Measurements from ENCODE around the gene SFXN3. TPM values are rescaled to one million over a fixed set of nuclear protein-coding genes. Genes with fewer than 3 reads are reported as not detected.
"Not testable (repeated sequence)": the region's sequence is repeated elsewhere in the genome, so short reads cannot be mapped to it uniquely, and the experiment has no call there.

The SFXN3 gene
- polyA plus RNA-seq, 4 donors: 16.7 to 30.3 (median 22.1) TPM

DNA sequence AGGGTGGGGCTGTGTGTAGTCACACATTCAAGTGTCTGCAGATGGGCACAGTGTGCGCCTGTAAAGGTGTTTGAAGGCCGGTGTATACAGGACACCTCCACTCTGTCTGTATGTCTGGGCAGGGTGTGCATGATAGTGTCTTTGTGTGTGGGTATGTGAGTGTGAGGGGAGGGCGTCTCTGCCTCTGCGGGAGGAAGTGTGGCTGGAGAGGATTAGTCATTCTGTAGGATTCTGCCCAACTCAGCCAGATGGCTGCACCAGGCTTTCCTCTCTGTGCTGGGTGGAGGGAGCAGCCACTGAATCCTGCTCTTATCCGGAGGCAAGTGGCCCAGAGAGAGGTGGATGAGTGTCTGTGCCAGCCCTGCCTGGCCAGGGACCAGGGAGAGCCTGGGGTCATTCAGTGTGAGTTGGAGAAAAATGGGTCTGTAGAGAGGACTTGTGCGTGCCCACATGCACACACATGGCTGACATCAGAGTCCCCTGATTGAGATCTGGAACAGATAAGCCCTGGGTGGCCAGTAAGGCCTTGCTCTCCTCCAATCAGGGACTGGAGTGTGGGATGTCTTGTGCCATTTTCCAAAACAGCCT is 1.7 kb downstream of the SFXN3 start:
- DNase-seq (ENCODE audit: low read depth in 4 of 4, low spot score in 3 of 4): no peak

DNA sequence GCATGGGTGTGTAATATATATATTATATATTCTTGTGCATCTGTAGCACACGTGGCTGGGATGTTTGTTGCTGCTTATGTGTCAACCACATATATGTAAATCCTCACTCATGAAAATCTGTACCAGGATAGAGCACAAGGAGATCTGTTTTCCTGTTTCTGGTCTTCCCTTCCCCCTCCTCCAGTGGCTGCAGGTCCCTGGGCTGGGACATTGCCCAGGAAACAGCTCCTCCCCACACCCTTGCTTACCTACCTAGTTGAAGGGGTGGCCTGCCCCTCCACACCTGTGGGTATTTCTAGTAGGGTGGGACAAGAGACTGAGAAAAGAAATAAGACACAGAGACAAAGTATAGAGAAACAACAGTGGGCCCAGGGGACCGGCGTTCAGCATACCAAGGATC is 2.2 kb downstream of the SFXN3 start:
- no peak for DNase-seq (ENCODE audit: low read depth in 4 of 4, low spot score in 3 of 4)

DNA sequence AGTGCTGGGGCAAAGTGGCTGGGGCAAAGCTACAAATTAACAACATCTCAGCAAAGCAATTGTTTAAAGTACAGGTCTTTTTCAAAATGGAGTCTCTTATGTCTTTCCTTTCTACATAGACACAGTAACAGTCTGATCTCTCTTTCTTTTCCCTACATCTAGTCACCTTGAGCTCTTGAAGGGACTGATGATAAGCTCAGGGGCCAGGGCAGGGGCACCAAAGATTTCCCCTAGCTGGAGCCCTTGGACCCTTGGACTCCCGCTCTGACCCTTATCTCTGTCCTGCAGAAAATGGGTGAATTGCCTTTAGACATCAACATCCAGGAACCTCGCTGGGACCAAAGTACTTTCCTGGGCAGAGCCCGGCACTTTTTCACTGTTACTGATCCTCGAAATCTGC is 3.4 kb downstream of the SFXN3 start:
- not testable (repeated sequence) for DNase-seq (ENCODE audit: low read depth in 4 of 4, low spot score in 3 of 4)

DNA sequence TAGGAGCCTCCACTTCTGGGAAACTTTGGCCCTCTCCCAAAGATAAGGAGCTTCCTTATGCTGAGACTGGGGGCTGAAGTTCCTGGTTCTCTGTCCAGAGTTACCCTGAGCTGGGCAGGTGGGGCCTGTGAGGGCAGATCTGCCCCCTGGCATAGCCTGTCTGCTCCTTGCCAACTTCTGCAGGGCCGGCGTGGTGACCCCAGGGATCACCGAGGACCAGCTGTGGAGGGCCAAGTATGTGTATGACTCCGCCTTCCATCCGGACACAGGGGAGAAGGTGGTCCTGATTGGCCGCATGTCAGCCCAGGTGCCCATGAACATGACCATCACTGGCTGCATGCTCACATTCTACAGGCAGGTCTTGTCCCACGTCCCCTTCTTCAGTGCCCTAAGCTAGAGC is 4.3 kb downstream of the SFXN3 start:
- DNase-seq (ENCODE audit: low read depth in 4 of 4, low spot score in 3 of 4): no peak

DNA sequence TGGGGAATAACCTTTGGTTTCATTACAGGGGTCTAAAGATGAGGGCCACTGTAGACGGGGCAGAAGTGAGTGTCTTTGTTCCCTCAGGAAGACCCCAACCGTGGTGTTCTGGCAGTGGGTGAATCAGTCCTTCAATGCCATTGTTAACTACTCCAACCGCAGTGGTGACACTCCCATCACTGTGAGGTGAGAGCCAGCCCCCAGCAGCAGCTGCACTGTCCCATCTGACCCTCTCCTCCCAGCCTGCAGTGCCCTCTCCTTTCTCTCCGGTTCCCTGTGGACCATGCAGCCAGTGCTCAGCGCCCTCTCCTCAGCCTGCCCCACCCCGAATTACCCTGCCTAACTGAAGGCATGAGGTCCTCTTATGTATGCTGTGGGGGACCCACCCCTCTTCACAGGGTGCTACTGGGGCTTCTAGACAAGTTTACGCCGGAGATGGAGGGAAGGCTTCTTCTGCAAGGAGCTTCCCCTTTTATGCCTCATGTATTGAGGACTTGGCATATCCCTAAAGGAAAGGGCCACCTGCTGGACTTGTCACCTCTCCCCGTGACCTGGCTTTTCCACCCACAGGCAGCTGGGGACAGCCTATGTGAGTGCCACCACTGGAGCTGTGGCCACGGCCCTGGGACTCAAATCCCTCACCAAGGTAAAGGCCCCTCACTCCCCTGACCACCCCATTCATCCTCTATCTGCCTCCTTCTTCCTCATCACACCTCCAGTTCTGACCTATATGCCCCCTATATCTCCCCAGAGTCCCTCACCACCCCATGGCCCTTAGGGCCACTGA is 5.1 kb downstream of the SFXN3 start:
- DNase-seq (ENCODE audit: low read depth in 4 of 4, low spot score in 3 of 4): no peak

DNA sequence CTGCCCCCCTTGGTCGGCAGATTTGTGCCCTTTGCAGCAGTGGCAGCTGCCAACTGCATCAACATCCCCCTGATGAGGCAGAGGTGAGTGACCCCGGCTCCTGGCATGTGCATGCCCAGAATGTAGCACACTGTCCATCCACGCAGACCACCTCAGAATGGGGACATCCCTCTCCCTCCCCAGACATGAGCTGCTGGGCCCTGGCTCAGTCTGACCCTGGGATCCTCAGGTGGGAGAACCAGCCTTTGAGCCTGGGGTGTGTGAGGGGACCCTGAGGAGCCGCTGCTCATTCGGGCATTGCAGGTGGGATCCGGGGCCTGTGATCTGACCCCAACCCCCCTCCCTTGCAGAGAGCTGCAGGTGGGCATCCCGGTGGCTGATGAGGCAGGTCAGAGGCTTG is 5.7 kb downstream of the SFXN3 start:
- DNase-seq (ENCODE audit: low read depth in 4 of 4, low spot score in 3 of 4): no peak

DNA sequence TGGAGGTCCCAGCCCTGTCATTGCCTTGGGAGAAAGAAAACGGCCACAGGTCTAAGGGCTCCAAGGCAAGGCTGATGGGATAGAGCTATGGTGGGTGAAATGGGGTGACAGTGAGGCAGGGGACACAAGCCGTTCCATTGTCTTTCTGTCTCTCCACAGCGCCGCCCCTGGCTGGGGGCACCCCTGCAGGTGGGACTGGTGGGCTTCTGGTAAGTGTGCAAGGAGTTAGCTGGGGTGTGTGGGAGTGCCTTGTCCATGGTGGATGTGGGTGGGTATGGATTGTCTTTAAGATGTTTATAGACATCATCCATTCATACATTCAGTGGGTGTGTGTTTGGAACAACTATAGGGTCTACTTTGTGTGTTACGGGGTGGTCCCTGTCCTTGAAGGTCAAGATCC is 7.5 kb downstream of the SFXN3 start:
- no peak for DNase-seq (ENCODE audit: low read depth in 4 of 4, low spot score in 3 of 4)

DNA sequence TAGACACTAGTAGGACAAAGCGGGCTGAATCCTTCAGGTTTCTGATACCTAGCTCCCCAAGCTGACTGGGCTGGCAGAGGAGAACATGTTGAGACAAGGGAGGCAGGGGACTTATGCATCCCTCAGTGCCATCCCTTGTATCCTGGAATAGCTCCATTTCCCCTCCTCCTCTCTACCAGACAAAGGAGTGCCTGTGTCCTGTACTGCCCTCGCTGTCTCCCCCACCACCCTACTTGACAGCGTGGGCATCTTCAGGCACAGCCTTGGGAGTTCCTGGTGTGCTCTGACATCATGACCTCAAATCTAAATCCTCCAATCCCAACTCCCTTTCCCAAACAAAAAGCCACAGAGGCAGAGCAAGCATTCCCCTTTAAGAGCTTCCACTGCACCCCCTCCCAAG is 9.0 kb downstream of the SFXN3 start:
- no peak for DNase-seq (ENCODE audit: low read depth in 4 of 4, low spot score in 3 of 4)

DNA sequence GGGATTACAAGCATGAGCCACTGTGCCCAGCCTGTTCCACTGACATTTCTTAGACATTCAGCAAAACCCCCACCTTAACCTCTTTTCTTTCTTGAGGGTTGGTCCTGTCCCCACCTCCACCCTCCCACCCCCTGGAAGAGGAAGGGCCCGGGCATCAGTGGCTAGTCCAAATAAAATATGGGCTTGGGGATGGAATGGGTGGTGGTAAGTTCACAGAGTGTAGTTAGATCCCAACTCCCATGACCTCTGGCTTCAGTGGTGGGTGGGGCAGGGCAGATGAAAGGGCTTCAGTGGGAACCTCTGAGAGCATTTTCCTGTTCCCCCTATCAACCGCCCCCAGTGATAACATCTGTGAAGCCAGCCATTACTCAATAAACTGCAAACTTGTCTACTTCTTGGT is 9.8 kb downstream of the SFXN3 start:
- DNase-seq (ENCODE audit: low read depth in 4 of 4, low spot score in 3 of 4): no peak

DNA sequence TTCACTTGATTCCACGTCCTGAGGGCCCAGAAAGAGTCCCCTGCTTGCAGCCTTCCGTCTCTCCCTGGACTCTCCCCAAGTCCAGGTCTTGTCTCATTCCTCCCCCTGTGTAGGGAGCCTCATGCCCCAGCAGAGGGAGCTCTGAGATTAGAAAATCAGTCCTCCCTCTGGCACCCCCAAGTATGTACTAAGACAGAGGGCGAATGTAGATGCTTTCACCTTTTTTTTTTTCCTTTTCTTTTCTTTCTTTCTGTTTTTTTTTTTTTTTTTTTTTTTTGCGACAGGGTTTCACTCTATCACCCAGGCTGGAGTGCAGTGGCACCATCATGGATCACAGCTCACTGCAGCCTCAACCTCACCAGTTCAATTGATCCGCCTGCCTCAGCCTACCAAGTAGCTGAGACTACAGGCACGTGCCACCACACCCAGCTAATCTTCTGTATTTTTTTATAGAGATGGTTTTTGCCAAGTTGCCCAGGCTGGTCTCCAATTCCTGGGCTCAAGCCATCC is 10.3 kb downstream of the SFXN3 start:
- no peak for DNase-seq (ENCODE audit: low read depth in 4 of 4, low spot score in 3 of 4)

DNA sequence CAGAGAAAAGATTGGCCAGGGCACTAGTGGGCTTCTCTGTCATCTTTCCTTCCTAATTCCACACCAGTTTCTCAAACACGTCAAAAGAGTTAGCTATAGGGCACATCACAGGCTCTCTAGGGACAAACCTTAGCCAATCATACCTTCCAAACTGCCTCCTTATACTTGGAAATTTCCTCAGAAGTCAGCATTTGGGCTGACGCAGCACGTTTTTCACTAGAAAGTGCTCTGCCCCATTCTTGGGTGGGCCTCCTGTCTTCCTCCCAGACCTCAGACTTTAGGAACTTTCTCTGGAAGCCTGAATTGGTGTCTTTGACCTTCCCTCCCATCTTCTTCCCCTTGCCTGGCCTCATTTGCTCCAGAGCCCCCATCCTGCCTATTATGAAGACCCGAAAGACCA is 11.1 kb downstream of the SFXN3 start:
- no peak for DNase-seq (ENCODE audit: low read depth in 4 of 4, low spot score in 3 of 4)

DNA sequence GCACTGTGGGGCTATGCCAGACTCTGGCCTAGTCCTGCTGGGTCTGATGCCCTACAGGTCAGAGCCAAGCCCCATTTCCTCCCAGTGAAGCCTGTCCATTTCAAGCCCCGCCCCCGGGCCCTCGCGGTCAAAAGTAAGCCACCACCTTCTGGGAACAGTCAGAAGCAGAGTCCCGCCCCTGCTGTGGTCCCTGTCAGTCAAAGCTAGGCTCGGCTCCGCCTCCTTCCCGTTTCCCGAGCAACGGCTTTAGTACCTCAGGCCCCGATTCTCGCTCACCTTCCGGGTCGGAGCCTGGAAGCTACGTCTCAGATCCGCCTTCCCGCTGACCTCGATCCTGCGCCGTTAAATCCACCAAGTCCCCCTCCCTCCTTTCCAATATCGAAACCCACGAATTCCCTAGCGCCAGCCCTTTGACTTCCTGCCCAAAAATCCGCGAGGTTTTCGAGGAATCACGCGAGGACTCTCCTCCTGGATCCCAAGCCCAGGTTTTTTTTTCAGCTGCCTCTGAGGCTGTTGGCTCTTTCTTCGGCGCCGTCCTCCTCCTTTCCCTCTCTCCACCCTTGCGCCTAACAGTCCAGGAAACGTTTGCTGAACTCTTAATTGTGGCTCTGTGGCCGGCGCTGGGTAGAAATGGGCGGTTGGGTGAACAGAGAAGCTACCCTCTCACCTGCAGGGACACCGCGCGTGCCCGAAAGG is 11.8 kb downstream of the SFXN3 start:
- peak; percentile 87 to 90 (median 88) for DNase-seq (ENCODE audit: low read depth in 4 of 4, low spot score in 3 of 4)

DNA sequence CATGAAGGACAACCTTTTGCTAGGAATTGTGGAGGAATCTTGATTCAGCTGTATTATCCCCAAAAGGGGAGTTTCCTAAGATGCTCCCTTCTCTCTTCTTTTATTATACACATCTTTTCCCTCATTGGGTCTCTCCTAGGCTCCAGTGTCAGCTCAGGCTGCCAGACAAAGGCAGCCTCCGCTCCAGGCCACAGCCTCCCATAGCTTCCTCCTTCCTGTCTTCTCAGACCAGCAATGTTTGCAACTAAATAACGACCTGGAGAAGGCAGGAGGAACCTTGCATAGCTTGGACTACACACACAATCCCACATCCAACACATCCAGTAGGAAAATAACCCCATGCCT is 12.3 kb downstream of the SFXN3 start:
- no peak for DNase-seq (ENCODE audit: low read depth in 4 of 4, low spot score in 3 of 4)

DNA sequence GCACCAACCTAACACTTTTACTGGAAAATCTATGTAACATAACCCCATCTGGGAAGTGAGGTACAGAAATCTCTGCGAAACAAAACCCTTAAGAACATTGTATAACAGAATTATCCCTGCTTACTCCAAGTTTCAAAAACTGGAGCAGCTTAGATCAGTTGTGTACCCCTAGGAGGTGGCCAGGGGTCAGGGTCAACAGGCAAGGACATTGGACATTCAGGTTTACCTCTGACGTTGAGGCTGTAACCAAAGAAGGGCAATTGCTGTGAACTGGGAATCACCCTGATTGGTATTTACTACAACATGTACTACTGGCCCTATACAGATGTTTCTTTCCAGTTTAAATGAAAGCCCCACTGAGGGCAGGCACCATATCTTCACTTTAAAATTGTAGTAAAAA is 13.1 kb downstream of the SFXN3 start:
- no peak for DNase-seq (ENCODE audit: low read depth in 4 of 4, low spot score in 3 of 4)

DNA sequence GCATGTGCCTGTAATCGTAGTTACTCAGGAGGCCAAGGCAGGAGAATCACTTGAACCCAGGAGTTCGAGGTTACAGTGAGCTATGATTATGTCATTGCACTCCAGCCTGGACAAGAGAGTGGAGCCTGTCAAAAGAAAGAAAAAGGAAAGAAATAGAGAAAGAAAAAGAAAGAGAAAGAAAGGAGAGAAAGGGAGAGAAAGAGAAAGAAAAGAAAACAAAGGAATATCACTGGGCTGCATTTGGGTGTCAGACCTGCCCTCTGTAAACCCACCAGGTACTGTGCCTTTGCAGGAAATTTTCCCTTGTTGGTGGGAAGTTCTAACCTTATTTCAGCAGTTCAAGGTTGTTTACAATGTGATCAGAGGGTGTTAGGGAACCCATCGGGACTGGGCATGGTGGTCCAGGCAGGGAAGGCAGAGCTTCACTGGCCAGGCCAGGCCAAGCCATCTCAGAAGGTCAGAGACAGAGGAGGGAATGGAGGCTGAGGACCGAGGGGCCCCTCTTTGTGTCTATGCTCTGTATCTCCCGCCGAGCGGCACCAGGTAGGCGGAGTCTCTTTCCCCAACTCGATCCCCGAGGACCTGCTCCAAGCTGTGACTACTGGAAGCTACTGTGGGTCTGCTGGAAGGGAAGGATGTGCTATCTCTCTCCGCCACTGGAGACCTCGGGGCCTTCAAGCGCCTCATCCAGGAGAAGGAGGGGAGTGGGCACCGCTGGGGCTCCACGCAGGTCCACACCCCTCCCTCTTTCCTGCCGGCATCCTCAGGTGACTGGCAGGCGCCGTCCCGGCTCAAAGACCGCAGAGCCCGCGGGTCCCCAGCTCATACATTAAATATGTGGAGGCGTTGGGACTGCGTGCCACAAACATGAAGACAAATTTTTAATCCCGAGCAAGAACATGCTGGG is 15.6 kb downstream of the SFXN3 start:
- no peak for DNase-seq (ENCODE audit: low read depth in 4 of 4, low spot score in 3 of 4)

DNA sequence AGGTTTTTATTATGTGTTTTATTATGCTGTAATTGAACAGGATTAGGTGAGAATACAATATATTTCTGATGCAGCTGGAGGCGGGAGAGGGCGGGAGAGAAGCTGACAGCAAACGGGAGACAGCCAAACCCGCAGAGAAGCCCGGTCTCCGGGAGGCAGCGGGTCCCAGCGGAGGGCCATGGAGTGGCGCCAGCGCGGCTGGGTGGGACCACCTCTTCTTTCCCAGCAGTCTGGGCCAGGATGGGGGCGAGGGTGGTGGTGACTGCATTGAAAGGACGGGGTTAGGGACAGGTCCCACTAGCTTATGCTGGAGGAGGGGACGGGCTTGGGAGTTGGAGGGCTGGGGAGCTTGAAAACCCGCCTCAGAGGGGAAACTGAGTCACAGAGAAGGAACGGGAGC is 16.2 kb downstream of the SFXN3 start:
- DNase-seq (ENCODE audit: low read depth in 4 of 4, low spot score in 3 of 4): no peak

DNA sequence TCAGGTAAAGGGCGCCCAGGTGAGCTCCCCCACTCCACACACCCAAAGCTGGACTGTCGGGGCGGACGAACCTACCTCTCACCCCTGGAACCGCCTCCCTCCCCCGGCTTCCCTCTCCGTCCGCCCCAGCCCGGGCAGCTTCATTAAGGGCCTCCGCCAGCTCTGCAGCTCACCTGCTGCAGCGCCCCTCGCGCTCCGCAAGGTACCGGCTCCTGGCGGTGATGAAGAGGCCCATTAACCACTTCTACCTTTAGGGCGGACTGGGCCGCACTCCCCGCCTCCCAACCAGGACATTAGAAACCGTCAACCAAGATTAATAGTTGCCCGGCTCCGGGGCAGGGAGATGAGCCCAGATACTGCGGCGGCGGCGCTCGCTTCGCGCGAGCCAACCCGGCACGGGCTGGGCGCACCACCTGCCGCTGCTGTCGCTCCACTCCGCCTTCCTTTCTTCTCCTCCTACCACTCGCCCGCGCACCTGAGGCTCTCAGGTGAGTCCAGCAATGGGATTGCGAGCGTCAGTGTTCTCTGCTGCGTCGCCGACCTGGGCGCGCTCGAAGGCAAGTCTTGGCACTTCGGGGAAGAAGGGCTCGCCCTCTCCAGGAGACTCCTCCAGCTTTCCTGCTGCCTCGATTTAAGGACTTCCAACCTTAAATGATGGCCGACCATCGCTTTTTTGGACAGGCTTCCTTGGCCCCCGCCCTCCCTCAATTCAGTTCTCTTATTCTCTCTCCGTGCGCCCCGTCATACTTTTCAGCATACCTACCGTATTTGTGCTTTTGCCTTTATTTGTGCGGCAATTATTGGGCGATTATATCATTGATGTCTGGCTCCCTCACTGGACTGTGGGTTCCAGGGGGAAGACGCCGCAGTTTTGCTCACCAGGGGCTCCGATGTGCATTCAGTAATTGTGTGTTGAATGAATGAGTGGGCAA is 17.2 kb downstream of the SFXN3 start:
- no peak for DNase-seq (ENCODE audit: low read depth in 4 of 4, low spot score in 3 of 4)

DNA sequence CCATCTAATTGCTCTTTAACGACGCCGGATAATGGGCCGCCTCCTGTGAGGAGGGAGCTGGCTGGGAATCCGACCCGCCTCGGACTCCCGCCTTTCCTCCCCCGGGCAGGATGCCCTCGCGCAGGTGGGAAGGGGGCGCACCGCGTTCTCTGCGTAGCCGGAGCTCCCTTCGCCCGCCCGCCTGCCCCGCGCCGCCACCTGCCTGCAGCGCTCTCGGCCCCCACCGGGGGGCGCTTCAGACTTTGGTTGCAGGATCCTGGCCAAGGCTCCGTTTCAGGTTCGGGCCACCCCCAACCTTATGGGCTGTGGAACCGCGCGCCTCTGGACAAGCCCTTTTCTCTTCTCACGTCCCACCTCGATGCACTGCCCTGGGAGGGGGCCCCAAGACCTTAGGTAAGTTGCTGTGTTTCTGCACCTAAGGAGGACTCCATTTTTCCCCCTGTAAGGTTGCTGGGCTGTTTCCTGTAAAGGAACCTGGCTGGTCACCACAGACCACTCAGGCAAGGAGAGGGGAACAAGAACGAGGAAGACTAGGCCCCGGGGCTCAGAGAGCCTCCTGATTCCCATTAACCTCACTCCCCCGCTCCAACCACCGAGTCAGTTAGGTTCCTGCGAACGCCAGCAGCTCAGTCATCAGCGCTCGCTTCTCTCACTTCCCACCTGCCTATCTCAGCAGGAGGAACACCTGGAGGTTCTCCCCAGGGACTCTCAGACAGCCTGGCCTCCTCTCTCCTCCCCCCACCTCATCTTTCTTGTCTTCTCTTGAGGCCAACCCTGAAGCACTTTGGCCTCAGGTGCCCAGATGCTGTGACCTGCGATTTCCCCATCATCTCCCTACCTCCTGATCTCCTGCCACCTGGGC is 19.4 kb downstream of the SFXN3 start:
- DNase-seq (ENCODE audit: low read depth in 4 of 4, low spot score in 3 of 4): no peak

DNA sequence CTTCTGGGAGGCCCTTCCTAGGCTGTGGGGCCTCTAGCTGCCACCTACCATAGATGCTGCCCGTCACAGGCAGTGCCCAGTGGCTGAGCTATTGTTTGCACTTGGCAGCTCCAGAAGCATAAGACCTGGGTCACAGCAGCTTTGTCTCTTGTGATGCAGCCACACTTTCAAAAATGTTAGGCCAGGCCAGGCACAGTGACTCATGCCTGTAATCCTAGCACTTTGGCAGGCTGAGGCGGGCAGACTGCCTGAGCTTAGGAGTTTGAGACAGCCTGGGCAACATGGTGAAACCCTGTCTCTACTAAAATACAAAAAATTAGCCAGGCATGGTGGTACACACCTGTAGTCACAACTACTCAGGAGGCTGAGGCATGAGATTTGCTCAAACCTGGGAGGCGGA is 21.3 kb downstream of the SFXN3 start:
- no peak for DNase-seq (ENCODE audit: low read depth in 4 of 4, low spot score in 3 of 4)

Data from left renal pelvis (tissue), 4 donors.